Activated CD8-positive, alpha-beta memory T cell treated with anti-CD3 and anti-CD28 coated beads, Interleukin-2, amount 50 U/mL, for 1 hour (primary cell): ENCODE data around the gene SERINC2.

Experiments
- DNase-seq: peaks from one replicate; pipeline ENCODE4 v3.0.0-alpha.2; 2020; ENCODE audit errors: extremely low read depth

The SERINC2 gene

GRCh38 chr1:31412732-31413404 lies at the start of gene SERINC2:
TSS of gene SERINC2 (plus strand) at chr1:31413213. CDS start at chr1:31413266, 53 bp downstream.
- no peak for DNase-seq

GRCh38 chr1:31364561-31365250 lies 48.3 kb upstream of the SERINC2 start:
- DNase-seq = no peak

- no peak for DNase-seq
These were observed 46.2 kb upstream of the SERINC2 start for GRCh38 chr1:31366796-31367195.

DNA sequence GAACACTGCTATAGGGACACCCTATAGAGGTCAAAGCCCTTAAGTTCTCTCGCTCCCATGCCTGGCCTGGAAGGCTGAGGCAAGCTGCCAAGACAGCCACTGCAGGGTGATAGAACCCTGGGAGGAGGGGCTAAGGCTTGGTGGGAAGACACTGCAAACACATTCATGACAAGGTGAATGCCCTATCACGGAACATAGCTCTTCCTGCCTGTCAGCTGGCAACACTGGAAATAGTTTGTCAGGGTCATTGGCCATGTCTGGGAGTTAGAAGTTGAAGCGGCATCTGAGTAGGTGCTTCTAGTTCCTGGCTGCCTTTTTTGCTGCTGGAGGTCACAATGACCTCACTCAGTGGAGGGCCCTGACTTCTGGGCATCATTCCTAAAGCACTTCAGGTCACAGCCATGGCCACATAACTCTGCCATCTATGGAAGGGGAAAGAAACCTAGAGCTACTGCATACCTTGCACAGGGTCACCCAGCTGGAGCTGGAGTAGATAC lies 44.4 kb upstream of the SERINC2 start:
- no peak for DNase-seq

- no peak for DNase-seq
These were observed 43.0 kb upstream of the SERINC2 start for GRCh38 chr1:31370021-31370420.

- no peak for DNase-seq
These were observed 42.4 kb upstream of the SERINC2 start for GRCh38 chr1:31370565-31370964.

DNA sequence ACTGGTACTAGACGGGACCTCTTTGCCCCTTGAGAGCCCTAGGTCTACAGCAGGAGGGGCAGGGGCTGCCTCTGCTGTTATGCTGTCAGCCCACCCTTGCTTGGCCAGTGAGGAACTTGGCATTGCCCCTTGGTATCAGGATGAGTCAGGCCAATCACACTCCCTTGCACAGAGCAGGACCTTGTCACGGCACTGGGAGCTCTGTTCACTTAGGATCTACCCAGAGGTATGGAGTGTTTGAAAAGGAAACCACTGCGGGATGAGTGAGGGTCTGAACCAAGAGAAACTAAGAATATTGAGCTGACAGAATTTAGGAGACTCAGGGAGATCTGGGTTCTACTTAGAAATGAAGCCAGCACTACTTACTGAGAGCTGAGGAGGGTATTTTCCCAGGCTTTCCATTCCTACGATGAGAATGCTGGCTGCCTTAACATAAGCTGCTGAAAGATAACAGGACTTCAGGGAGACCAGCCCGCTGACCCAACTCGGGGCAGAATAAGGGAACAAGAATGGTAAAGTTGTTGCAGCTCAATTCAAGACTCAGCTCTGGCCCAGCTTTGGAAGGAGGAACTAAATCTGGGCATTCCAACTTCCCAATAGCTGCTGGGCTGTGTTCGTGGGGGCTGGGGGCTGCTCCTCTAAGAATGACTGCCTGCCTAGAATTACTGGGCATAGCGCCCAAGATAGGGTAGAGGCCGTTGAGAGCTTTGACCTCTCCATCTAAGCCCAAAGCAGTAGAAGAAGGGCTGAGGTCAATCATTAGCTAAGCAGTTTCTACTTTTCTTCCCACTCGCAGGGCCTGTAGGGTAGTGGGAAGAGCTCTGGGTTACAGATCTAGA lies 41.7 kb upstream of the SERINC2 start:
- DNase-seq = no peak

DNA sequence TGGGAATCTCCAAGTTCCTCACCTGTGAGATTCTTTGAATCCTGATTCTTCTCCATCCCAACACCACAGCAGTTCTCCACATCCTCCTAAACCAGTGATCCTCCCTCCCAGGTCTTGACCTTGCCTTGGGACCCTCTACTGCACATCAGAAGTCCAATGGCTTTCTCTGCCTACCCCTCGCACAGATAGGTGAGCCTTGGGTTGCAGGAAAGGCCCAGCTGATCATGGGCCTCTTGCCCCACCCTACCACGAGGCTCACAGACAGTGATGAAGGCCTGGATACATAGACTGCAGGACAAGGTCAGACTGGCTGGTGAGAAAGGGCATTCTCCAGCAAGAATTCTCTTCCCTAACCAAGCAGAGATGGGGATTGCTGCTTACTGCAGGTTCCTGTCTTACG lies 41.0 kb upstream of the SERINC2 start:
- DNase-seq = no peak

- DNase-seq = no peak
These were observed 40.3 kb upstream of the SERINC2 start for GRCh38 chr1:31372751-31373055.

- DNase-seq = no peak
These were observed 39.7 kb upstream of the SERINC2 start, which contains the start of gene FABP3 for GRCh38 chr1:31373056-31373896. TSS of gene FABP3 (minus strand) at chr1:31373076. CDS start at chr1:31373014, 62 bp downstream.

- DNase-seq = no peak
These were observed 39.0 kb upstream of the SERINC2 start for GRCh38 chr1:31373897-31374486.

GRCh38 chr1:31374511-31375196 lies 38.4 kb upstream of the SERINC2 start:
- DNase-seq = no peak

DNA sequence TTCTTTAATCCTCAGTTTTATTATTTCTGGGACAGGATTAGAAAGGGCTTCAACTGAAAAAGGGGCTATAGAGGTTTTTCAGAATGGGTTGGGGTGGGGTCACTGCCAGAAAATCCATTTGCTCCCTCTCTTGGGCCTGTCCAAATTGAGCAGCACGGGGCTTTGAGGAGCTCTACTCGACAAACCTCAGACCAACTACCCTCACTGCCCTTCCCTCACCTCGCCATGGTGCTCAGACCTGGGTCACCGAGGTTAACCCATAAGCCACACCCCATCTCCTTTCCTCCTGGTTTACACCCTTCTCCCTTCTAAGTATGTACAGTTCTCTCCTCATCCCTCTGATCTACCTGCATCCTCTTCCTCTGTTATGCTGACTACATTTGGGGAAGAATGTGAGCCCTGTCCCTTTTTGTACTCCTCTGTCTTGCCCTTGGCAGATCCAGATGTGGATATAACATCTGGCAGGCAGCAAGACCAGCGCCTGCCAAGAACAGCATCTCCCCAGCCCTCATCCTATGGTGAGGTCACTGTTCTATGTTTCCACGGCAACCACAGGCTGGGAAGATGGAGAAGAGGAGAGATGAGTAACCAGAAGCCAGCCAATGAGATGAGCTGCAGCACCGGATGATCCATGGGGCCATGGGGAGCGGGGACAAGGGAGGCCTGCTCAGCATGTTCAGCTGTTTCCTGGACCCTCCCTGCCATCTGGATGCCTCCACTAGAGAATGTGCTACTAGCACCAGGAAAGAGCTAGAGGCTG lies 36.5 kb upstream of the SERINC2 start:
- DNase-seq = no peak

- no peak for DNase-seq
These were observed 35.6 kb upstream of the SERINC2 start for GRCh38 chr1:31377364-31377863.

DNA sequence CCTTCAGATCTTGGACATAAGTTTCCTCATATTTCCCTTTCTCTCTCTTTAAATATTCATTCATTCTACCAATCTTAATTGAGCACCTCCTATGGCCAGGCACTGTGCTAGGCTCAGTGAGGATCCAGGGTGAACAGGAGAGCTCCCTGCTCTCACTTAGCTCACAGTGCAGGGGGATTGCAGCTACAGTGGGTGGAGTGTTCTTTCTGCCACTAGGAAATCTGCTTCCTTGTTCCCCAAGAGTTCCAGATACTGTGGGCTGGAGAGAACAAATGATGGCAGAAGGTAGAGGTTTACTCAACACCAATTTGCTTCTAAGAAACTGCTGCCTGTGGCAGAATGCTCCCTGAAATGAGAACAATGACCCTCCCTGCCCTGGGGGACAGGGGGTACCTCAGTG lies 35.0 kb upstream of the SERINC2 start:
- DNase-seq = no peak

- DNase-seq = no peak
These were observed 32.8 kb upstream of the SERINC2 start for GRCh38 chr1:31380181-31380580.

DNA sequence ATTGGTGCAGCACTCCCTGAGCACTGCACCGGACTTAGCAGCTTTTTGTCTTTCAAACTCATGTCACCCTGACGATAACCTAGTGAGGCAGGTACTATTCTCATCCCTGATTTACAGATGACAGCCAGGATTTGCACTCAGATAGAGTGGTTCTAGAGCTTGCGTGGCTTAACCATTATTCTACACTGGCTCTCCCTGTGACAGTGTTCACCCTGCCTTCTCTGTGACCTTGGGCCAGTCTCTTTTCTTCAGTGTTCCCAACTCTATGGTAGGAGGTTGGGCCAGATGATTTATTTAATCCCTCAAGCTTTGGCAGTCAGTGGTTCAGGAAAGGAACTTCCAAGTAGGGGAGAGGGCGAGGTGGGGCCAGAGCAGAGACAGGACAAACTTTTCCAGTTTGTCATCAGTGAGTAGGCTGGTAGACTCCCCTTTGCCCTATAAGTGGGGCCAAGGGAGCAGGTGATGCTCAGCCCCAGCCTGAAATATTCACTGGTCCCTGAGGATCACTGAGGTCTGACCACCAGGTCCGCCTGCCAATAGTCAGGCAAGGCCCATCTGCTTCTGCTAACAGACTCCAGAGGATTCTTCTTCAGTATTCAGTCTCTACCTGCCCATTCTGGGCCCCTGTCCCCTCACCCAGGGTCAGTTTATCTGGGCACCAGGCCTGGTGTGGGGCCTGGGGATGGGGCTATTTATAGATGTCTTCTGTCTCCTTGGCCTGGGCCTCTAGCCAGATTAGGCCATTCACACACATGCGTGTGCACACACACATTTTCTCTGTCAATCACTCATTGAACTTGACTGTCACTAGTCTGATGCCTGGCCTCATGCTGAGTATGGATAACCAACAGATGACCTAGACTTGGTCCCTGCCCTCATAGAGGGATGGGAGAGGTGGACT lies 31.4 kb upstream of the SERINC2 start:
- DNase-seq = no peak

- DNase-seq = no peak
These were observed 30.5 kb upstream of the SERINC2 start for GRCh38 chr1:31382379-31382989.
